Ascending aorta (tissue), 2 donors: ENCODE results near the gene MRAS. TPM values are rescaled to one million over a fixed set of nuclear protein-coding genes. Genes with fewer than 3 reads are reported as not detected.

Experiments used
- DNase-seq, 2 donors: peaks; one replicate each; pipeline ENCODE4 v3.0.0-alpha.2; 2019; ENCODE audit warnings: low spot score in 2 of 2
- H3K27ac ChIP-seq, 2 donors: fragments of 200-600 bp; sonication (generic); one replicate each; pipeline ENCODE4 v1.5.1; 2016 to 2017; ENCODE audit warnings: mild to moderate bottlenecking in 1 of 2
- H3K27me3 ChIP-seq: fragments of 200-600 bp; sonication (generic); one replicate; pipeline ENCODE4 v1.5.1; 2017
- H3K36me3 ChIP-seq, 2 donors: fragments of 200-600 bp; sonication (generic); one replicate each; pipeline ENCODE4 v1.5.1; 2016
- H3K4me1 ChIP-seq, 2 donors: fragments of 200-600 bp; sonication (generic); one replicate each; pipeline ENCODE4 v1.5.1; 2016 to 2017; ENCODE audit warnings: mild to moderate bottlenecking in 1 of 2
- H3K4me3 ChIP-seq, 2 donors: fragments of 200-600 bp; sonication (generic); one replicate each; pipeline ENCODE4 v1.5.1; 2016 to 2017; ENCODE audit warnings: mild to moderate bottlenecking in 1 of 2
- H3K9me3 ChIP-seq, 2 donors: fragments of 200-600 bp; sonication (generic); one replicate each; pipeline ENCODE4 v1.5.1; 2016
- CTCF ChIP-seq, 3 experiments: fragments of 200-600 bp in 2 of 3; fragments of 450-650 bp in 1 of 3; sonication (generic) in 2 of 3; IDR thresholded peaks; one replicate each; pipeline ENCODE4 v1.5.1; 2016 to 2019; ENCODE audit warnings: antibody characterized with exemption in 3 of 3, mild to moderate bottlenecking in 1 of 3, moderate library complexity in 1 of 3
- intact Hi-C: fragments of 100-400 bp; cut with DNase I; formaldehyde crosslinking; loops from one replicate; pipeline ENCODE4 v1.15.1; 2023
- total RNA-seq: library from RNA; depleted of rRNA; stranded (reverse); fragments of >200 nt; gene quantifications from one replicate; pipeline ENCODE4 v1.1.0, GENCODE V29; 2016

Gene MRAS
- total RNA-seq, 1 donor from 2014 or later = 24.5 TPM

- Histone ChIP-seq H3K27ac (no peak overlapping the region), H3K4me3 (no peak overlapping the region), H3K27me3 (no peaks in the 10 kb centered on the region), H3K9me3 (no peaks in the 10 kb centered on the region), H3K4me1 (no peaks in the 10 kb centered on the region), H3K36me3 (no peaks in the 10 kb centered on the region)
- no peak for DNase-seq
- no peak for TF ChIP-seq CTCF (IDR thresholded peaks at IDR 0.05)
- intact Hi-C loops = no loop called here
Observed at GRCh38 chr3:138442433-138442832, 94.1 kb downstream of the MRAS start.

- no peak for TF ChIP-seq CTCF (IDR thresholded peaks at IDR 0.05)
- Histone ChIP-seq H3K27me3 (no peaks in the 10 kb centered on the region), H3K9me3 (no peaks in the 10 kb centered on the region), H3K36me3 (no peaks in the 10 kb centered on the region), H3K27ac (no peak overlapping the region), H3K4me1 (no peaks in the 10 kb centered on the region), H3K4me3 (no peak overlapping the region)
- intact Hi-C loops = no loop called here
- DNase-seq = no peak
Observed at GRCh38 chr3:138443091-138443490, 94.7 kb downstream of the MRAS start.

GRCh38 chr3:138443521-138444503, 95.4 kb downstream of the MRAS start:
- no peak for DNase-seq
- no peaks in the 10 kb centered on the region for H3K4me1 ChIP-seq
- no peak overlapping the region for H3K27ac ChIP-seq
- intact Hi-C loops = no loop called here
- H3K27me3 ChIP-seq = no peaks in the 10 kb centered on the region
- no peaks in the 10 kb centered on the region for H3K36me3 ChIP-seq
- H3K4me3 ChIP-seq = no peak overlapping the region
- no peak for TF ChIP-seq CTCF (IDR thresholded peaks at IDR 0.05)
- no peaks in the 10 kb centered on the region for H3K9me3 ChIP-seq

GRCh38 chr3:138445236-138445635, 96.9 kb downstream of the MRAS start:
- no peaks in the 10 kb centered on the region for H3K9me3 ChIP-seq
- DNase-seq = no peak
- H3K27ac ChIP-seq = no peak overlapping the region
- H3K36me3 ChIP-seq = no peaks in the 10 kb centered on the region
- no peak overlapping the region for H3K4me3 ChIP-seq
- intact Hi-C loops = no loop called here
- no peak for TF ChIP-seq CTCF (IDR thresholded peaks at IDR 0.05)
- no peaks in the 10 kb centered on the region for H3K27me3 ChIP-seq
- no peaks in the 10 kb centered on the region for H3K4me1 ChIP-seq

GRCh38 chr3:138445654-138446053, 97.3 kb downstream of the MRAS start:
- Histone ChIP-seq H3K27me3 (no peaks in the 10 kb centered on the region), H3K9me3 (no peaks in the 10 kb centered on the region), H3K4me3 (no peak overlapping the region), H3K27ac (no peak overlapping the region), H3K36me3 (no peaks in the 10 kb centered on the region), H3K4me1 (no peaks in the 10 kb centered on the region)
- intact Hi-C loops = no loop called here
- DNase-seq = no peak
- TF ChIP-seq CTCF (IDR thresholded peaks at IDR 0.05) = no peak
